ENCODE results near the gene HNRNPL. TPM values are rescaled to one million over a fixed set of nuclear protein-coding genes. Genes with fewer than 3 reads are reported as not detected.

HNRNPL gene
- total and polyA plus RNA-seq, 2 experiments from 2014 or later, result 184 to 209 TPM

GRCh38 chr19:38786572-38787265, 63.1 kb downstream of the HNRNPL start:
- no peaks in the 10 kb centered on the region for H3K27me3 ChIP-seq
- H3K4me1 ChIP-seq (ENCODE audit: insufficient read depth), result no peaks in the 10 kb centered on the region
- no peak overlapping the region for H3K4me3 ChIP-seq
- 88% methylated on average over 11 of the region's 11 CpGs for WGBS (ENCODE audit: low lambda C conversion rate, missing lambda C conversion rate)
- H3K36me3 ChIP-seq (replicated peaks; ENCODE audit: insufficient read depth, low read depth), result no peaks in the 10 kb centered on the region
- no peak overlapping the region for H3K27ac ChIP-seq
- H2AFZ ChIP-seq, result no peak overlapping the region
- DNase-seq (ENCODE audit: low spot score), result no peak
- no peaks in the 10 kb centered on the region for H4K20me1 ChIP-seq (ENCODE audit: insufficient read depth, poor library complexity, severe bottlenecking)
- H3K9me2 ChIP-seq (replicated peaks; ENCODE audit: insufficient read depth), result no peaks in the 10 kb centered on the region
- H3K79me2 ChIP-seq, result no peaks in the 10 kb centered on the region
- no peak overlapping the region for H3K4me2 ChIP-seq
- TF ChIP-seq EZH2 (IDR thresholded peaks at IDR 0.05; ENCODE audit: borderline replicate concordance) (no peak), CTCF (IDR thresholded peaks at IDR 0.05; ENCODE audit: poor library complexity) (no peak), EZH2phosphoT487 (IDR thresholded peaks at IDR 0.05; ENCODE audit: low read depth, severe bottlenecking, unreplicated experiment) (no peak)
- H3K9me3 ChIP-seq (ENCODE audit: low read depth), result no peaks in the 10 kb centered on the region

Small RNA genes lying within 50 kb of the gene (small RNA-seq; reads per million reads assigned to genes)
- not detected for gene RNU6-140P

Other genes with a start within 250 kb of the HNRNPL start
- 0.57 and 0.96 TPM in 2 replicates for gene MAP4K1, start 232.0 kb downstream of the HNRNPL start, total RNA-seq
- 2.6 and 4.5 TPM in 2 replicates for gene MAP4K1, start 232.0 kb downstream of the HNRNPL start, polyA plus RNA-seq
- 309 and 354 TPM in 2 replicates for gene EIF3K, start 230.8 kb downstream of the HNRNPL start, total RNA-seq
- gene EIF3K, start 230.8 kb downstream of the HNRNPL start, polyA plus RNA-seq, result 170 and 171 TPM in 2 replicates
- 278 and 321 TPM in 2 replicates for gene ACTN4, start 202.3 kb downstream of the HNRNPL start, total RNA-seq
- 54.4 and 59.3 TPM in 2 replicates for gene ACTN4, start 202.3 kb downstream of the HNRNPL start, polyA plus RNA-seq
- 12.5 and 26.6 TPM in 2 replicates for gene CAPN12, start 105.5 kb downstream of the HNRNPL start, total RNA-seq
- gene CAPN12, start 105.5 kb downstream of the HNRNPL start, polyA plus RNA-seq, result 24.3 and 38.9 TPM in 2 replicates
- not detected in 2 replicates for gene LGALS7, start 76.5 kb downstream of the HNRNPL start, total RNA-seq
- gene LGALS7, start 76.5 kb downstream of the HNRNPL start, polyA plus RNA-seq, result 1.2 TPM in 2 replicates
- 0.64 TPM in 1 of 2 replicates, not detected in the other for gene LGALS7B, start 60.8 kb downstream of the HNRNPL start, total RNA-seq
- 0.72 TPM in 1 of 2 replicates, not detected in the other for gene LGALS7B, start 60.8 kb downstream of the HNRNPL start, polyA plus RNA-seq
- 147 and 148 TPM in 2 replicates for gene LGALS4, start 37.0 kb downstream of the HNRNPL start, total RNA-seq
- gene LGALS4, start 37.0 kb downstream of the HNRNPL start, polyA plus RNA-seq, result 181 and 199 TPM in 2 replicates
- gene ECH1, start 18.2 kb downstream of the HNRNPL start, total RNA-seq, result 125 and 133 TPM in 2 replicates
- 272 and 284 TPM in 2 replicates for gene ECH1, start 18.2 kb downstream of the HNRNPL start, polyA plus RNA-seq
- gene RINL, start 28.3 kb upstream of the HNRNPL start, total RNA-seq, result 3.9 and 5.6 TPM in 2 replicates
- 4.6 and 7.7 TPM in 2 replicates for gene RINL, start 28.3 kb upstream of the HNRNPL start, polyA plus RNA-seq
- 52.1 and 61.9 TPM in 2 replicates for gene SIRT2, start 49.6 kb upstream of the HNRNPL start, total RNA-seq
- 75.9 and 78.7 TPM in 2 replicates for gene SIRT2, start 49.6 kb upstream of the HNRNPL start, polyA plus RNA-seq
- gene NFKBIB, start 50.0 kb upstream of the HNRNPL start, total RNA-seq, result 20.8 and 24.1 TPM in 2 replicates
- 29.6 and 30.1 TPM in 2 replicates for gene NFKBIB, start 50.0 kb upstream of the HNRNPL start, polyA plus RNA-seq
- gene CCER2, start 62.2 kb upstream of the HNRNPL start, total RNA-seq, result not detected in 2 replicates
- 0.74 and 1.1 TPM in 2 replicates for gene CCER2, start 62.2 kb upstream of the HNRNPL start, polyA plus RNA-seq
- gene SARS2, start 80.8 kb upstream of the HNRNPL start, total RNA-seq, result 24.2 and 27.3 TPM in 2 replicates
- gene SARS2, start 80.8 kb upstream of the HNRNPL start, polyA plus RNA-seq, result 47.7 and 67.6 TPM in 2 replicates
- 35.8 and 43.4 TPM in 2 replicates for gene MRPS12, start 81.0 kb upstream of the HNRNPL start, total RNA-seq
- gene MRPS12, start 81.0 kb upstream of the HNRNPL start, polyA plus RNA-seq, result 61.1 and 66.8 TPM in 2 replicates
- 41.9 and 48.4 TPM in 2 replicates for gene FBXO17, start 125.8 kb upstream of the HNRNPL start, total RNA-seq
- gene FBXO17, start 125.8 kb upstream of the HNRNPL start, polyA plus RNA-seq, result 49.4 and 59.9 TPM in 2 replicates
- gene FBXO27, start 182.6 kb upstream of the HNRNPL start, total RNA-seq, result 6.7 and 15.2 TPM in 2 replicates
- 10.3 and 11.0 TPM in 2 replicates for gene FBXO27, start 182.6 kb upstream of the HNRNPL start, polyA plus RNA-seq
- gene ACP7, start 234.4 kb upstream of the HNRNPL start, total RNA-seq, result 0.16 and 0.23 TPM in 2 replicates
- 0.13 and 0.21 TPM in 2 replicates for gene ACP7, start 234.4 kb upstream of the HNRNPL start, polyA plus RNA-seq

Data from hepatocyte (in vitro differentiated cells).